ENCODE data around the gene C1QTNF8.
A peak's percentile ranks its signal among the peaks of the same experiment; 100 is the strongest.

C1QTNF8 gene

GRCh38 chr16:1050516-1050915 lies 45.5 kb downstream of the C1QTNF8 start:
- TF ChIP-seq BACH2 (CRISPR knock-in tag; IDR thresholded peaks at IDR 0.05; ENCODE audit: borderline replicate concordance) = no peak
- TF ChIP-seq ARNTL (CRISPR knock-in tag; IDR thresholded peaks at IDR 0.05; ENCODE audit: borderline replicate concordance, low read depth) = no peak
- ATAC-seq = no peak

DNA sequence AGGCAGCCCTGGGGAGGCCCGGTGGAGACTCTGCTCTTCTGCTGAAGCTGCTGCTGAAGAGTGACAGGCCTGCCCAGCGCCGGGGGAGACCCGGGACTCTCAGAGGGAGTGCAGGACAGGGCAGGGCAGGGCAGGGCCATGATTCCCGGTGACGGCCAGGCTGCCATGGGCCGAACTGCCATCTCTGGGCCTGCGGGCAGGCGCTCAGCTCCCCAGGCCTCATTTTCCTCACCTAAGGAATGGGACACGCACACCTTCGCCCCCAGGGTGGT lies 46.1 kb downstream of the C1QTNF8 start:
- no peak for TF ChIP-seq ZNF70 (CRISPR knock-in tag; IDR thresholded peaks at IDR 0.05)
- TF ChIP-seq ISL1 (CRISPR knock-in tag; IDR thresholded peaks at IDR 0.05) = no peak
- TF ChIP-seq ZNF8 (CRISPR knock-in tag; IDR thresholded peaks at IDR 0.05) = no peak
- TF ChIP-seq CSDC2 (CRISPR knock-in tag; IDR thresholded peaks at IDR 0.05) = no peak
- TF ChIP-seq RARB (CRISPR knock-in tag; IDR thresholded peaks at IDR 0.05) = no peak
- TF ChIP-seq PPARA (CRISPR knock-in tag; IDR thresholded peaks at IDR 0.05; ENCODE audit: borderline replicate concordance) = no peak
- no peak for TF ChIP-seq ESRRG (CRISPR knock-in tag; IDR thresholded peaks at IDR 0.05)
- TF ChIP-seq OSR1 (CRISPR knock-in tag; IDR thresholded peaks at IDR 0.05) = no peak
- TF ChIP-seq TSHZ2 (CRISPR knock-in tag; IDR thresholded peaks at IDR 0.05) = no peak
- no peak for TF ChIP-seq ARNTL (CRISPR knock-in tag; IDR thresholded peaks at IDR 0.05; ENCODE audit: borderline replicate concordance, low read depth)
- no peak for TF ChIP-seq BACH2 (CRISPR knock-in tag; IDR thresholded peaks at IDR 0.05; ENCODE audit: borderline replicate concordance)
- no peak for TF ChIP-seq ZC3H10 (CRISPR knock-in tag; IDR thresholded peaks at IDR 0.05)
- TF ChIP-seq GLIS3 (CRISPR knock-in tag; IDR thresholded peaks at IDR 0.05) = no peak
- TF ChIP-seq TOX (CRISPR knock-in tag; IDR thresholded peaks at IDR 0.05; ENCODE audit: borderline replicate concordance) = no peak
- ATAC-seq = no peak

GRCh38 chr16:1049113-1049975 lies 46.7 kb downstream of the C1QTNF8 start:
- TF ChIP-seq CREB5 (CRISPR knock-in tag; IDR thresholded peaks at IDR 0.05; ENCODE audit: low read depth) (no peak), PATZ1 (CRISPR knock-in tag; IDR thresholded peaks at IDR 0.05; ENCODE audit: borderline replicate concordance) (no peak), ESRRG (CRISPR knock-in tag; IDR thresholded peaks at IDR 0.05) (no peak), ZC3H10 (CRISPR knock-in tag; IDR thresholded peaks at IDR 0.05) (no peak), ZFP30 (CRISPR knock-in tag; IDR thresholded peaks at IDR 0.05) (no peak), ISL1 (CRISPR knock-in tag; IDR thresholded peaks at IDR 0.05) (no peak)
- TF ChIP-seq, protein P1, sequence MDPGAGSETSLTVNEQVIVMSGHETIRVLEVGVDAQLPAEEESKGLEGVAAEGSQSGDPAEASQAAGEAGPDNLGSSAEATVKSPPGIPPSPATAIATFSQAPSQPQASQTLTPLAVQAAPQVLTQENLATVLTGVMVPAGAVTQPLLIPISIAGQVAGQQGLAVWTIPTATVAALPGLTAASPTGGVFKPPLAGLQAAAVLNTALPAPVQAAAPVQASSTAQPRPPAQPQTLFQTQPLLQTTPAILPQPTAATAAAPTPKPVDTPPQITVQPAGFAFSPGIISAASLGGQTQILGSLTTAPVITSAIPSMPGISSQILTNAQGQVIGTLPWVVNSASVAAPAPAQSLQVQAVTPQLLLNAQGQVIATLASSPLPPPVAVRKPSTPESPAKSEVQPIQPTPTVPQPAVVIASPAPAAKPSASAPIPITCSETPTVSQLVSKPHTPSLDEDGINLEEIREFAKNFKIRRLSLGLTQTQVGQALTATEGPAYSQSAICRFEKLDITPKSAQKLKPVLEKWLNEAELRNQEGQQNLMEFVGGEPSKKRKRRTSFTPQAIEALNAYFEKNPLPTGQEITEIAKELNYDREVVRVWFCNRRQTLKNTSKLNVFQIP (CRISPR knock-in tag; IDR thresholded peaks at IDR 0.05; ENCODE audit: borderline replicate concordance, low read depth) = no peak
- no peak for ATAC-seq

DNA sequence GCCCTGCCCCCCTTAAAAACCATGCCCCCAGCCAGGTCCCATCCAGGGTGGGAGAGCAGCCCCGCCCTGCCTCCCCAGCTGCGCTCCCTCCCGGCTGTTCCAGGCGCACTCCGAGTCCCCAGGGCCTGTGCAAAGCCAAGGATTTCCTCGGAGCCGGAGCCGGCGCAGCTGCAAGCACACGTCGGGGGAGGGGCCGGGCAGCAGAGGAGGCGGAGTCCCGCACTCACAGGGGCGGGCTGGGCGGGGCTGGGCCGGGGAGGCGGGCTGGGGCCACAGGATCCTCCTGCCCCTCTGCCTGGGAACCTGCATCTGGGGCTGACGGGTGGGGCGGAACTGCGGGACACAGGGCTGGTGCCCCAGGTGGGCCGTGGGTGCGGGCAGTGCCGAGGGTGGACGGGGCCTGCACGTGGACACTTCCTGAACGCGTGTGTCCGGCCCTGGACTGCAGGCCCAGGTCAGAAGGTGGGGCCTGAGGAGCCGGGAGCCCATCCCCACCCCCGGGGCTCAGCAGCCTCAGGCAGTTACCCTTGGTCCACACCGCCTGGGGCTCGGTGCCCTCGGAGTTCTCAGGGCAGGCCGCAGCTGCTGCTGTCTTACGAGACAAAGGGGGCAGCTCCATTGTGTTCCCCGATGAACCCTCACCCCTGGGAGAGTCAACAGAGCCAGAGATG lies 47.5 kb downstream of the C1QTNF8 start:
- peak; percentile 64 for ATAC-seq
- TF ChIP-seq ZNF70 (CRISPR knock-in tag; IDR thresholded peaks at IDR 0.05) (no peak), ZNF8 (CRISPR knock-in tag; IDR thresholded peaks at IDR 0.05) (no peak), PPARA (CRISPR knock-in tag; IDR thresholded peaks at IDR 0.05; ENCODE audit: borderline replicate concordance) (no peak), CREB5 (CRISPR knock-in tag; IDR thresholded peaks at IDR 0.05; ENCODE audit: low read depth) (no peak), ZFP3 (CRISPR knock-in tag; IDR thresholded peaks at IDR 0.05) (no peak), BACH2 (CRISPR knock-in tag; IDR thresholded peaks at IDR 0.05; ENCODE audit: borderline replicate concordance) (no peak), ARNTL (CRISPR knock-in tag; IDR thresholded peaks at IDR 0.05; ENCODE audit: borderline replicate concordance, low read depth) (no peak), ISL1 (CRISPR knock-in tag; IDR thresholded peaks at IDR 0.05) (no peak), RARB (CRISPR knock-in tag; IDR thresholded peaks at IDR 0.05) (no peak), TSHZ2 (CRISPR knock-in tag; IDR thresholded peaks at IDR 0.05) (no peak), PATZ1 (CRISPR knock-in tag; IDR thresholded peaks at IDR 0.05; ENCODE audit: borderline replicate concordance) (no peak)

All from SK-N-SH treated with all-trans-retinoic acid at 6 μM for 48 hours (cell line).